Measurements from ENCODE around the gene ZNF576. TPM values are rescaled to one million over a fixed set of nuclear protein-coding genes. Genes with fewer than 3 reads are reported as not detected.

The ZNF576 gene
- total and polyA plus RNA-seq, 2 of the 4 experiments (the other 2 are of a cell fraction), result 13.8 to 19.5 TPM

DNA sequence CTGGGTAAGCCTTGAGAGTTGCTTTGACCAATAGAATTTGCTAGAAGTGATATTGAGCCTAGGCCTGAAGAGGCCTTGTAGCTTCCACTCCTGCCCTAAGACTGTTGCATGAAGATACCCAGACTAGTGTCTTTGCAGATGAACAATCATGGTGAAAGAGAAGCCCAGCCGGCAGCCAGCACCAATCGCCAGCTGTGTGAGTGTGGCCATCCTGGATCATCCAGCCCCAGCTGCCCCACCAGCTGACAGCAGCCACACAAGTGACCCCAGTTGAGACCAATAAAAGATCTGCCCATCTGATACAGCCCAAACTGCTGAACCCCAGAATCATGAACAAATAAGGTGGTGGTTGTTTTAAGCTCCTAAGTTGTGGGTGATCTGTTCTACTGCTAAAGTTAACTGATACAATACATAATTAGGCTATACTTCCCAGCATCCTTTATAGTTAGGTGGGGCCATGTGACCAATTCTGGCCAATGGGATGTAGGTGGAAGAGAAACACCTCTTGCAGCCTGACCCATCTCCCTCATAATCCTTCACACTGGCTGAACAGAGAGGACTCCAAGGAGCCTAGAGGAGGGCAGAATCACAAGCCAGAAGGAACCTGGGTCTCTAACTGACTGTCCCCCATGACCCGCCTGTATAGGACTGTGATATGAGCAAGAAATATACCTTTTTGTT lies 32.4 kb downstream of the ZNF576 start:
- no peak overlapping the region for H3K27ac ChIP-seq (ENCODE audit: insufficient read depth, low read length)
- H2BK5ac ChIP-seq (ENCODE audit: low read depth, low read length, poor library complexity, severe bottlenecking), result no peak overlapping the region
- H3K23ac ChIP-seq (ENCODE audit: low read depth, low read length), result no peak overlapping the region
- ATAC-seq (ENCODE audit: low read depth) (no peak), DNase-seq (no peak)
- no peak overlapping the region for H3K9ac ChIP-seq (ENCODE audit: low read depth, low read length)
- POLR2A ChIA-PET (ENCODE audit: unreplicated experiment), result no interaction called here
- H3K18ac ChIP-seq (ENCODE audit: low read depth, low read length), result no peak overlapping the region
- TF ChIP-seq CTCF (conservative IDR thresholded peaks at IDR 0.05; ENCODE audit: low read depth, low read length), result no peak
- peak; percentile 59; the same call in 1 of the 2 replicates for TF ChIP-seq USF2 (IDR thresholded peaks at IDR 0.05; ENCODE audit: low read depth, low read length)
- H3K9me1 ChIP-seq (ENCODE audit: insufficient read depth, low read length), result no peaks in the 10 kb centered on the region
- no peak overlapping the region for H2AFZ ChIP-seq (replicated peaks; ENCODE audit: low read length, poor library complexity)
- H2AK9ac ChIP-seq (replicated peaks; ENCODE audit: low read depth, low read length, poor library complexity), result no peak overlapping the region
- H3K4ac ChIP-seq (ENCODE audit: low read depth, low read length), result no peak overlapping the region
- H3K27me3 ChIP-seq (ENCODE audit: control insufficient read depth, insufficient read depth, low read length), result 0 out of 2 replicates have a peak, but pooled peaks cover 2% of the 10 kb centered on the region
- H2BK15ac ChIP-seq (ENCODE audit: low read depth, low read length), result no peak overlapping the region
- H3K56ac ChIP-seq (ENCODE audit: extremely low read depth, insufficient read depth, low read length), result no peak overlapping the region
- no peaks in the 10 kb centered on the region for H3K79me1 ChIP-seq (ENCODE audit: low read depth in 1 of 2, low read length in 2 of 2)
- H2AK5ac ChIP-seq (ENCODE audit: low read depth, low read length), result no peak overlapping the region
- no peak overlapping the region for H4K8ac ChIP-seq (ENCODE audit: low read depth in 2 of 2, low read length in 2 of 2)
- no peak overlapping the region for H4K5ac ChIP-seq (ENCODE audit: low read depth, low read length)
- intact Hi-C loops (cut with micrococcal nuclease) (no loop called here), dilution Hi-C loops (cut with HindIII; ENCODE audit: low sequenced_read_pairs, unreplicated experiment) (no loop called here), in situ Hi-C loops (cut with MboI; ENCODE audit: low sequenced_read_pairs) (no loop called here)
- H2BK20ac ChIP-seq (ENCODE audit: low read depth, low read length), result no peak overlapping the region
- H3K9me3 ChIP-seq (ENCODE audit: control insufficient read depth, insufficient read depth, low read length), result no peaks in the 10 kb centered on the region
- H3K36me3 ChIP-seq (ENCODE audit: control insufficient read depth, insufficient read depth, low read length), result no peaks in the 10 kb centered on the region
- 83% methylated on average over 1 of the region's 3 CpGs; no CpG with 5 or more reads in 1 of the 2 experiments for WGBS, 2 experiments (ENCODE audit: extremely low coverage in 2 of 2, insufficient read length in 1 of 2)
- BruUV-seq (replicated peaks), result no TSS peak
- no peaks in the 10 kb centered on the region for H3K4me1 ChIP-seq (ENCODE audit: control insufficient read depth, insufficient read depth, low read length)
- H3K4me3 ChIP-seq (ENCODE audit: insufficient read depth, low read depth, low read length), result no peak overlapping the region
- CTCF ChIA-PET, result no interaction called here
- H3K4me2 ChIP-seq (ENCODE audit: low read depth, low read length), result no peak overlapping the region
- H4K20me1 ChIP-seq (ENCODE audit: insufficient read depth, low read length), result no peaks in the 10 kb centered on the region
- H2BK120ac ChIP-seq (ENCODE audit: low read depth, low read length), result no peak overlapping the region
- no peak overlapping the region for H3K14ac ChIP-seq (replicated peaks; ENCODE audit: low read depth, low read length)
- no peak overlapping the region for H4K91ac ChIP-seq (ENCODE audit: insufficient read depth, low read depth, low read length)

Measured in IMR-90 (cell line).